ENCODE results near the gene RPS8.
"Not testable (repeated sequence)": the region's sequence is repeated elsewhere in the genome, so short reads cannot be mapped to it uniquely, and the experiment has no call there.

RPS8 gene

GRCh38 chr1:44820328-44821239, 45.2 kb downstream of the RPS8 start:
- DNase-seq: no peak

- no peak for DNase-seq
Measured at GRCh38 chr1:44821240-44821715, 45.9 kb downstream of the RPS8 start.

- DNase-seq: no peak
Measured at GRCh38 chr1:44822131-44822701, 46.9 kb downstream of the RPS8 start.

GRCh38 chr1:44822981-44823451, 47.7 kb downstream of the RPS8 start:
- no peak for DNase-seq

GRCh38 chr1:44824392-44824791, 49.1 kb downstream of the RPS8 start:
- not testable (repeated sequence) for DNase-seq

- DNase-seq: no peak
Measured at GRCh38 chr1:44826375-44827196, 51.2 kb downstream of the RPS8 start.

GRCh38 chr1:44827197-44828002, 52.1 kb downstream of the RPS8 start:
- DNase-seq: no peak

- no peak for DNase-seq
Measured at GRCh38 chr1:44828003-44828651, 52.8 kb downstream of the RPS8 start.
